Measurements from ENCODE around the gene NGFR.
"Not testable (repeated sequence)": the region's sequence is repeated elsewhere in the genome, so short reads cannot be mapped to it uniquely, and the experiment has no call there.

NGFR gene

DNA sequence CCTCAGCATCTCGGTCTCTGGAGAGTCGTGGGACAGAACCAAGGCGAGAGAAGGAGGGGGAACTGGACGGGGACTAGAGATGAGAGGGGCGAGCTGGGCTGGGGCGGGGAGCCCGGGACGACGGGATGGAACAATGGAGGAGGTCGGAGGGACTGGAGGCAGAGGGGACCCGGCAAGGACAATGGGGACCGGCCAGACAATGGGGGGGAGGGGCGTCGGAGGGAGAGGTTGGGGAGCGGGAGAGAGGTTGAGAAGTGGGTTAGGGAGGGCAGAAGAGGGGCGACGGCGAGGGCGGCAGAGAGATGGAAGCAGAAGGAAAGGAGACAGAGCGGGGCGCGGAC, 719 bp downstream of the NGFR start:
- no peak for DNase-seq (ENCODE audit: low read depth in 4 of 4, low spot score in 1 of 4)

DNA sequence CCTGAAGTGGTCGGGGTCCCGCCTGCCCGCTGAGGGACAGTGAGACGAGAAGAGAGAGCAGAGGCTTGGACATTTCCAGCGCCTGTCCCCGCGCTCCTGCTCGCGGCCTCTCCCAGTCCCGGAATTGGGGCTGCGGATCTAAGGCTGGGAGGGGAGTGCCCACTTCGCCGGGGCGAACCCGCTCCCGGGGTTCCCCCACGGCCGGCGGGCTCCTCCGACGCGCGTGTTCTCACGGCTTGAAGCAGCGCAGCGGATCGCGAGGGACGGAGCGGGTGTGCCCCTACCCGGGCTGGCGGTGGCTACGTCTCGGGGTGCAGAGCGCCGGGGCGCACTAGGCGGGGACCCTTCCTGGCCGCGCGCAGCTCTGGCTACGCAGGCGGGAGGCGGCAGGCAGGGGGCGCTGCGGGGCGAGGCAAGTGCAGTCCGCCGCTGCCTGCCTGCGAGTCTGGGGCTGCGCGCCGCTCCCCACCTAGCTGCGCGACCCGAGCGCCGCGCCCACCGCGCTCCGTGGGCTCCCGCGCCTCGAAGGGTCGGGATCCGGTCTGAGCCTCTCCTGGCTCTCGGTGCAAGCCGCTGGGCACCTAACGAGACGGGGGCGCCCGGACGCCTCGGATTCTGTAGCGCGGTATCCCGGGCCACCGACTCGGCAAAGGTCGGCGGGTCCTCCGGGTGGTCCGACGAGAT, 1.2 kb downstream of the NGFR start:
- peak; percentile 77 to 84 (median 80) for DNase-seq (ENCODE audit: low read depth in 4 of 4, low spot score in 1 of 4)

DNA sequence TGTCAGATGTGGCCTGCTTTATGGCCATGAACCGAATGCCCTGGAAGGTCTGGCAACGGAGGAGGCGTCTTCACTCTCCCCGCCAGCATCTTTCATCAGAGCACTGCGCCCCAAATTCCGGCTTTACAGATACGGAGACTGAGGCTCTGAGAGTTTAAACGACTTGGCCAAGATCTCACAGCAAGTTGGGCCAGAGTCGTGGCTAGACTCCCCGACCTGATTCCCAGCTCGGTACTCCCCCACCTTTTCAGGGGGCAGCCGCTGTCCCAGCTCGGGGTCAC, 1.7 kb downstream of the NGFR start:
- no peak for DNase-seq (ENCODE audit: low read depth in 4 of 4, low spot score in 1 of 4)

DNA sequence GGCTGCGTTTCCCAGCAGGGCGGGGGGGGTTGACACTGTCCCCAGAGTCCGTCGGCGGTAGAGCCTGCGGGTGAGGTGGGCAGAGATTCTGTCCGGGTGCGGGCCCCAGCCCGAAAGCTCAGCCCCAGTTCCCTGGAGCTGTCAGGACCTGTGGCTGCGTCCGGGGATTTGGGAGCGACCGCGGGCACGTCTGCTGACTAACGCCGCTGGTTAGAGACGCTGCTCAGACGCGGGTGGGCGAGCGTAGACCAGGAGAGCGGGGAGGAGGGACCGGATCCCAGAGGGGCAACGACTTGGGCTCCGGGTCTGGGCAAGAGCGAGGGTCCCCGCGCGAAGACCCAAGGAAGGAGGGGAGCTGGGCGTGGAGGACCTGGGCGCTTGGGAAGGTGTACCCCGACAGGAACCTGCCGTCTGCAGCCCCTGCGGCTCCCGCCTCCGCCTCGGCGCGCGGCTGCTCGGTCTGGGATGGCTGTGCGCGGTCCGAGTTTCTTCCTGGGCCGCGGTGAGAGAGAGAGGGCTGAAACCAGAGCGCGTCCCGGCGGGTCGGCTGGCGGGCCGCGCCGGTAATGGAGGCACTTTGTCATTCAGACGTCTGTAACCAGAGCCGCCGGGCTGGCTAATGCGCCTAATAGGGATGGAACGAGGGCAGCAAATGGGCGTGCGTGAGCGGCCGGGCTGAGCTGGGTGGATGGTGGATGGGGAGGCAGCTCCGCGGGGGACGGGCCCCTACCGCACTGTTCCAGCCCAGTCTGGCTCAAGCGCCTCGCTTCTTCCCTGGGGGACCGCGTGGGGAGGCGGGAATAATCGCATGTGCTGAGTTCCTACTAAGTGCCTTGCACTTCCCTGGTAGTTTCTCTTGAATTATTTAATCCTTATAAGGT, 2.3 kb downstream of the NGFR start:
- DNase-seq (ENCODE audit: low read depth in 4 of 4, low spot score in 1 of 4), result no peak

DNA sequence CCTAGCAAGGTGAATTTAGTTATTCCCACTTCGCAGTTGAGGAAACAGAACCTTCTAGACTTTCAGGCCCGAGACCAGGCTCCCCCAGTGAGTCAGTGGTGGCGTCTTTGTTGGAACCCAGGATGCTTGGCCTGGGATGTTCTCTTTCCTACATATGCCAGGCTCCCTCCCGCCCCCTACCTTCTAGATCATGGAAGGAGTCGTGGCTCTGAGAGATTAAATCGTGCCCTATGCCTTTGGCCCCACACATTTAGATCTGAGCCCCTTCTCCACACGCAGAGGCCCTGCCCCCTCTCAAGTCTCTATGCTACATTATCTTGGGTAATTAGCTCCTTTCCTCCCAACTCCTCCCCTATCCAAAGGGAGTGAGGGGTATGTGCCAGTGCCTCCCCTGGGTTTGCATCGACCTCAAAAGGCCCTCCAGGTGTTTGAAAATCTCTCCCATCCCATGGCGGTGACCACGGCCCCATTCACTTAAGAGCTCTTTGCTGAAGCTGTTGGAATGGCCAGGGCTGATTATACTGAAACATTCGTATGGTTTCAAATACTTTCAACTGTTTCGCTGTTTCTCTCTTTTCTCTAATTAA, 3.0 kb downstream of the NGFR start:
- DNase-seq (ENCODE audit: low read depth in 4 of 4, low spot score in 1 of 4), result no peak

DNA sequence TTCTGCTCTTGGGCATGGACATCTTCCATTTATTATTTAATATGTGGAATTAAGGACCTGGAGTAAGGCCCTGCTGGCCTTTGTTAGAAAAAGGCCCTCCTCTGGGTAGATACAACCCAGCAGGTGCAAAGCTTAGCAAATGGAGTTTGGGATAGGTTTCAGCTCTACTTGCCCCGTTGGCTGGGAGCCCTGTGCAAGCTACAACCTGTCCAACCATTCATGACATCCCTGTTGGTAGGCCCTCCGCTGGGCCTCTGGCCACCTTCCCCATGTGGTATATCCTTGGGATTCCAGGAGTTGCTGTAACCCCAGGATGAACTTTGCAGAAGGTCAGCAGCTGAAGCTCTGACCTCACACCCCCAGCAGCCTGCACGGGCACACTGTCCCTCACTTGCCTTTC, 6.4 kb downstream of the NGFR start:
- no peak for DNase-seq (ENCODE audit: low read depth in 4 of 4, low spot score in 1 of 4)

DNA sequence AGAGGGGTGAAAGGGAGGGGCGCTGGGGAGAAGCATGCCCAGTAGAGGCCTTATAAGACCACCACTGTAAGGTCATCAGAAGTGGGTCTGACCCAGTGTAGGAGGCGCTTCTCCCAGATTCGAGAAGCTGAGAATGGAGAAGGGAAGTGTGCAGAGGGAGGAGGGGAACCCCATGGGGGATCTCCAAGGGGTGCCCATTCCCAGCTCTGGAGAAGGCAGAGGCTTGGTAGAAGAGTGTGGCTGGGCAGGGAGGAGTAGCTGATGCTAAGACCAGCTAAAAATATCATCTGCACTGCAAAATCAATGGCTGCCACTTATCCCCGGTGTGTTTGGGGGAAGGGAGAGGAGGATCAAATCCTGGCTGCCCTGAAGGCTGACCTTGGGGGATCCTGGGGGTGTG, 7.2 kb downstream of the NGFR start:
- no peak for DNase-seq (ENCODE audit: low read depth in 4 of 4, low spot score in 1 of 4)

DNA sequence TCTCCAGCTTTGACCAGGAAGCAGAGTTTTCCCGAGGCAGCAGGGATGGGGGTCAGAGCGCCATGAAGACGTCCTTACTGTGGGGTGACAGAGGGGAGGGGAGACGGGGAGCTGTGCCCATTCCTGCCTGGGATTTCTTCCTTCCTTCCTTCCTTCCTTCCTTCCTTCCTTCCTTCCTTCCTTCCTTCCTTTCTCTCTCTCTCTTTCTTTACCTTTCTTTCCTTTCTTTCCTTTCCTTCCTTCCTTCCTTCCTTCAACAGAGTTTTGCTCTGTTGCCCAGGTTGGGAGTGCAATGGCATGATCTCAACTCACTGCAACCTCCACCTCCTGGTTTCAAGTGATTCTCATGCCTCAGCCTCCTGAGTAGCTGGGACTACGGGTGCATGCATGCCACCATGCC, 7.6 kb downstream of the NGFR start:
- not testable (repeated sequence) for DNase-seq (ENCODE audit: low read depth in 4 of 4, low spot score in 1 of 4)

DNA sequence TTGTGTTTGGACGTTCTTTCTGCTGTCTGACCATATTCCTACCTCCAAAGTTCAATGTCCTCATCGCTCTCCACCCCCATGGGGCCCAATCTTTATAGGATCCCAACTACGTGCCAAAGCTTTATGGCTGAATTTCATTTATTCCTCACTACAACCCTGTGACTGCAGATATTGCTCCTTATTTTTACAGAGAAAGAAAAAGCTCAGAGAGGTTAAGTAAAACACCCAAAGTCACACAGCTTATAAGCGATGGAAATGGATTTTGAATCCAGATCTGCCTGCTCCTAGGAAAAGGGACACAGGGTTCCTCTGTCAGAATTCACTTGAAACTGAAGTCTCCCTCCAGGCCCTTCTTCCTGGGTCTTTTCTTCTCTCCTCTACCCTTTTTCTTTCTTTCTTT, 9.3 kb downstream of the NGFR start:
- no peak for DNase-seq (ENCODE audit: low read depth in 4 of 4, low spot score in 1 of 4)

DNA sequence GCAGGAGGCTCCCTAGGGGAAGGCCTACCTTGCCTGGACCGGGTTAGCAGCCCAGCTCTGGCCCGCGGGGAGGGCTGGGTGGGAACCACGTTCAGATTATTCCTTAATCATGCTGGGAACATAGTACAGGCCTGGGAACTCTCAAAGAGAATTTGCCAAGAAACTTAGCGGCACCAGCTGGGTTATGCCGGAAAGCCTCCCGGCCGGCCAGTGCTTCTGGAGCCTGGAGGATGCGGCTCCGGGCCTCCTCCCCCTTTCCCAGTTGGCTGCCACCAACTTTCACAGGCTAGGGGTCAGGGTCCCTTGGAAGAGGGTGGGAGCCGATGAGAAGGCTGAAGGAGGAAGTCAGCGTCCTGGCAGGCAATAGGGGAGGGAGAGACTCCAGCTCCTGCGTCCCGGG, 10.8 kb downstream of the NGFR start:
- DNase-seq (ENCODE audit: low read depth in 4 of 4, low spot score in 1 of 4), result no peak

DNA sequence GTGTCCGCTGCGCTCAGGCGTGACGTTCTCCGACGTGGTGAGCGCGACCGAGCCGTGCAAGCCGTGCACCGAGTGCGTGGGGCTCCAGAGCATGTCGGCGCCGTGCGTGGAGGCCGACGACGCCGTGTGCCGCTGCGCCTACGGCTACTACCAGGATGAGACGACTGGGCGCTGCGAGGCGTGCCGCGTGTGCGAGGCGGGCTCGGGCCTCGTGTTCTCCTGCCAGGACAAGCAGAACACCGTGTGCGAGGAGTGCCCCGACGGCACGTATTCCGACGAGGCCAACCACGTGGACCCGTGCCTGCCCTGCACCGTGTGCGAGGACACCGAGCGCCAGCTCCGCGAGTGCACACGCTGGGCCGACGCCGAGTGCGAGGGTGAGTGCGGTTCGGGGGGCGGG, 11.2 kb downstream of the NGFR start:
- DNase-seq (ENCODE audit: low read depth in 4 of 4, low spot score in 1 of 4), result no peak

DNA sequence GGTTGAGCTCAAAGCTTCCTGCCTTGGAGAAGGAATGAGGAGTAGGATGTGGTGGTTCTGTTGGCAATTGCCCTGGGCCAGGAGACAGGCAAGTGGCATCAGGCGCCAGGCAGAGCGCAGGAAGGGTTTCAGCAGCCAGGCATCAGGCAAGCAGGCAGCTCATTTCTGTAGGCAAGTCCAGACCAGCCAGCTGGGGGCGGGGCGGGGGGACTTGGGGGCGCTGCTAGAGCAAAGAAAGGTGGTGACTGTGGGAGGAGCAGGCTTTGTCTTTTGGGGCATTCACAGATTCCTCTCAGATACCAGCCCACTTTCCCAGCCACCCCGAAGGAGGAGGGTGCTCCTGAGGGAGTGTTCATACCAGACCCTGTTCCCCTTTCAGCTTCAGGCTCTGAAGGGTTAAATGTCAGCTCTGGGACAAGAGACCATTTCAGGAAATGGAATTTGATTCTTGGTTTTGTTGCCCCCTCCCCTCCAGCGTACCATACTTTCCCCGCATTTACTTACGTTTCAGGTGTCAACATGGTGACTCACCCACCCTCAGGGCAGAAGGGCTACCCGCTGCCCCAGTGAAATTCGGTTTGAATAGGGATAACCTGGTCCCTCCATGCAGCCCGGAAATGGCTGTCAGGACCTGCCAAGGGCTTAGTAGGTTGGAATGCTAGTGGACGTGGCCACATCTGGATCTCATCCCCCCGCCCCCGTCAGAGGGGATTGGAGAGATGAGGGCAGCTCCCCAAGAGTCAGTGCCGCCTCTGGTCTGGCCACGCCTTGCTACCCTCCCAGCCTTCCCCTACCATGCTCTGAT, 13.2 kb downstream of the NGFR start:
- DNase-seq (ENCODE audit: low read depth in 4 of 4, low spot score in 1 of 4), result no peak

DNA sequence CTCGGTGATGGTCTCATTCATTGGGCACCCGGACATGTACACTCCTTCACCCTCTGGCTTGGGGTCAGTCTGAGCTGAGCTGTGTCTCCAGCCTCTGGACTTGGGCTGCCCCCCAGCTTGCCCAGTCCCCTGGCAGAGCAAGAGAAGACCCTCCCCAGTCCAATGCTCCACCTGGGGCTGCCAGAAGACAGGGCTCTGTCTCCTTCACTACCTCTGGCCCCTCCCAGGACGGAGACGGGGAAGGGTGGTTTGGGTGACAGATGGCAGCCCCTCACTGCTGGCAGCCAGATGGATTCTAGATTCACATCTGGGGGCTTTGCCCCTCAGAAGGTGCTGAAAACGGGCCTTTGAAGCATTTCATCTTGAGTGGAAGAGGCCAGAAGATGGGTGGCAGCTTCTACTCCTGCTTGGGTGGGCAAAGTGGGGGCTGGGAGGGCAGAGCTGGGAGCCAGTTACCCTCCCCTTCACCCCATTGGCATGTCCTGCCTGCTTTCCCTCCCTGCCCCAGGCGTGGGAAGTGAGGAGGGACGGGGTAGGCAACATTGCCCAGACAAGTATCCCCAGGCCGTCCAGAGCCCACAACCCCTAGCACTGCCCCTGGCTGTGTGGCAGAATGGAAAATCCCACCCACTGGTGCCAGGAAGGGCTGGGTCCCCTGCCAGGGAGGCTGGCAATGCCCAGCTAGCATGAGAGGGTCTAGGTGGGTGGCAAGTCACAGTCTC, 13.9 kb downstream of the NGFR start:
- no peak for DNase-seq (ENCODE audit: low read depth in 4 of 4, low spot score in 1 of 4)

DNA sequence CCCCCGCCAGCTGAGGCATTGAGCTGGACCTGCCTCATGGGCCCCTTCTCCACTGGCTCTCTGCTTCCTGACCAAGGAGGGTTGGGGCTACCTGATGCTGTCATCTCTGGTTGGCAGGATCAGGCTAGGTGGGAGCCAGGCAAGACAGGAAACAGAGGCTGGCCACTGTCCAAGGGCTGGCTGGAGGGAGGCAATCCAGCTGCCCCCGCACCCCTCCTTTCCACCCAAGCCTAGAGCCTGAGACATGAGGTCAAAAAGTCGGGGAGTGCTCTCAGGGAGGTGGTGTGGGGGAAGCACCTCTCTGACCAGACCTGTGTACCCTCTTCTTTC, 14.5 kb downstream of the NGFR start:
- DNase-seq (ENCODE audit: low read depth in 4 of 4, low spot score in 1 of 4), result no peak

DNA sequence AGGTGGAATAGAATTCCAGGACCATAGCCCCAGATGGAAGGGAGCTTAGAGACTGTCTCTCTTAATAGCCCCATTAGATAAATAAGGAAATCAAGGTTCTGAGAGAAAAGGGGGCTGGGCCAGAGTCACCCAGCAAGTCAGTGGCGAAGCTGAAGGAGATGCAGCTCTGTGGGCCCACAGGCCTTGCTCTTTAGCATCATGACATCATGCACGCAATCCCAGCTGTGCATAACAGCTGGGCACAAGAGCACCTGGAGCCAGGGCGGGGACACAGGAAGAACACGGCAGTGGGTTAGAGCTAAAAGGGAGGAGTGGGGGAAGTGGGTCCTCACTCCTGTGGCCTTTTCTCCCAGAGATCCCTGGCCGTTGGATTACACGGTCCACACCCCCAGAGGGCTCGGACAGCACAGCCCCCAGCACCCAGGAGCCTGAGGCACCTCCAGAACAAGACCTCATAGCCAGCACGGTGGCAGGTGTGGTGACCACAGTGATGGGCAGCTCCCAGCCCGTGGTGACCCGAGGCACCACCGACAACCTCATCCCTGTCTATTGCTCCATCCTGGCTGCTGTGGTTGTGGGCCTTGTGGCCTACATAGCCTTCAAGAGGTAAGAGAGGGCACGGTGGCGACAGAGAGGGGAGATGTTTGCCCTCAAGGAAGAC, 15.1 kb downstream of the NGFR start:
- no peak for DNase-seq (ENCODE audit: low read depth in 4 of 4, low spot score in 1 of 4)

DNA sequence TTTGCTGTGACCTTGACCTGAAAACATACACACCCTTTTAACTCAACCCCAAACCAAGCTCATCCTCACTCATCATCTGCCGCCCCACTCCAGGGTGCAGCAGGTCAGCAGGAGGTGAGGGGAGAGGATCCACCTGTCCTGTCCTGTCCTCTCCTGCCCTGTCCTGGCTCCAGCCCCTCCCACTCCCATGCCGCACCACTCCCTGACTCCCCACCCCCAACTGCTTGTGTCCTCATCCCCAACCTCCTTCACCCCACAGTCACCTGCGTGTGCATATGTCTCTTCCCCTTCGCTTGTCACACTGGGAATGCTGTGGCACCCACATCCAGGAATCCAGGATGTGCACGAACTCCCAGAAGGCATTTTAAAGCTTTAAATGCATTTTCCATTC, 15.6 kb downstream of the NGFR start:
- no peak for DNase-seq (ENCODE audit: low read depth in 4 of 4, low spot score in 1 of 4)

DNA sequence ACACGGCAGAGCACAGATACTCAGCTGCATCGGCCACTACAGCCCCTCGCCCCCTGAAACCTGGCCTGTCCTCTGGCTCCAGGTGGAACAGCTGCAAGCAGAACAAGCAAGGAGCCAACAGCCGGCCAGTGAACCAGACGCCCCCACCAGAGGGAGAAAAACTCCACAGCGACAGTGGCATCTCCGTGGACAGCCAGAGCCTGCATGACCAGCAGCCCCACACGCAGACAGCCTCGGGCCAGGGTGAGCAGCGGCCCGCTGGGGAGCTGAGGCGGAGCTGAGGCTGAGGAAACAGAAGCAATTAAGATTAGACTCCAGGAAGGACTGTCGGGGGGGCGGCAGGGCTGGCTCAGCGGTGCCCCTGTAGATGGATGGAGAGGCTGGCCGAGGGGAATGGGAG, 16.7 kb downstream of the NGFR start:
- DNase-seq (ENCODE audit: low read depth in 4 of 4, low spot score in 1 of 4), result no peak

DNA sequence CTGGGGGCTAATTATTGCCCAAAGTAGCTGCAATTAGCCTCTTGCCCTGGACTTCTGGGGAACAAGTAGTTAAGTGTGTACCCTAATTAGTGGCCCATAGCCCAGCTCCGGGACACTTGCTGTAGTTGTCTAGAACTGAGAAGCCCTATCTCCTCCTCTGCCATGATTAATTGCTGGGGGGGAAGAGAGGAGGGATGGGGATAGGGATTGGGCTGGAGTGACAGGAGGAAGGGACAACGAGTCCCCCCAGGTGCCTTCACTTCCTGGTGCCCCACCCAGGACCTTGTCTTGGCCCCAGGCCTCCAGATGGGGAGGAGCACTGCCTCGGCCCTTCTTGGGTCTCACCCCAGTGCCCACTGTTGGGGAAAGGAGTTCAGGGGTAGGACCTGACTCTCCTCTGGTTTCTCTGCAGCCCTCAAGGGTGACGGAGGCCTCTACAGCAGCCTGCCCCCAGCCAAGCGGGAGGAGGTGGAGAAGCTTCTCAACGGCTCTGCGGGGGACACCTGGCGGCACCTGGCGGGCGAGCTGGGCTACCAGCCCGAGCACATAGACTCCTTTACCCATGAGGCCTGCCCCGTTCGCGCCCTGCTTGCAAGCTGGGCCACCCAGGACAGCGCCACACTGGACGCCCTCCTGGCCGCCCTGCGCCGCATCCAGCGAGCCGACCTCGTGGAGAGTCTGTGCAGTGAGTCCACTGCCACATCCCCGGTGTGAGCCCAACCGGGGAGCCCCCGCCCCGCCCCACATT, 17.4 kb downstream of the NGFR start:
- no peak for DNase-seq (ENCODE audit: low read depth in 4 of 4, low spot score in 1 of 4)

DNA sequence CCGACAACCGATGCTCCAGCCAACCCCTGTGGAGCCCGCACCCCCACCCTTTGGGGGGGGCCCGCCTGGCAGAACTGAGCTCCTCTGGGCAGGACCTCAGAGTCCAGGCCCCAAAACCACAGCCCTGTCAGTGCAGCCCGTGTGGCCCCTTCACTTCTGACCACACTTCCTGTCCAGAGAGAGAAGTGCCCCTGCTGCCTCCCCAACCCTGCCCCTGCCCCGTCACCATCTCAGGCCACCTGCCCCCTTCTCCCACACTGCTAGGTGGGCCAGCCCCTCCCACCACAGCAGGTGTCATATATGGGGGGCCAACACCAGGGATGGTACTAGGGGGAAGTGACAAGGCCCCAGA, 17.9 kb downstream of the NGFR start:
- DNase-seq (ENCODE audit: low read depth in 4 of 4, low spot score in 1 of 4), result no peak

DNA sequence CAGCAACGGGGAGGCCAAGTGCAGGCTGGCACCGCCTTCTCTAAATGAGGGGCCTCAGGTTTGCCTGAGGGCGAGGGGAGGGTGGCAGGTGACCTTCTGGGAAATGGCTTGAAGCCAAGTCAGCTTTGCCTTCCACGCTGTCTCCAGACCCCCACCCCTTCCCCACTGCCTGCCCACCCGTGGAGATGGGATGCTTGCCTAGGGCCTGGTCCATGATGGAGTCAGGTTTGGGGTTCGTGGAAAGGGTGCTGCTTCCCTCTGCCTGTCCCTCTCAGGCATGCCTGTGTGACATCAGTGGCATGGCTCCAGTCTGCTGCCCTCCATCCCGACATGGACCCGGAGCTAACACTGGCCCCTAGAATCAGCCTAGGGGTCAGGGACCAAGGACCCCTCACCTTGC, 18.5 kb downstream of the NGFR start:
- DNase-seq (ENCODE audit: low read depth in 4 of 4, low spot score in 1 of 4), result no peak

Measured in stimulated activated CD4-positive, alpha-beta T cell treated with anti-CD3 and anti-CD28 coated beads, Interleukin-1b, Interleukin-23, amount 100 ng/mL, for 24 hours (primary cell).